ENCODE results near the gene TIGD3. TPM values are rescaled to one million over a fixed set of nuclear protein-coding genes. Genes with fewer than 3 reads are reported as not detected.

Gene TIGD3, protein sequence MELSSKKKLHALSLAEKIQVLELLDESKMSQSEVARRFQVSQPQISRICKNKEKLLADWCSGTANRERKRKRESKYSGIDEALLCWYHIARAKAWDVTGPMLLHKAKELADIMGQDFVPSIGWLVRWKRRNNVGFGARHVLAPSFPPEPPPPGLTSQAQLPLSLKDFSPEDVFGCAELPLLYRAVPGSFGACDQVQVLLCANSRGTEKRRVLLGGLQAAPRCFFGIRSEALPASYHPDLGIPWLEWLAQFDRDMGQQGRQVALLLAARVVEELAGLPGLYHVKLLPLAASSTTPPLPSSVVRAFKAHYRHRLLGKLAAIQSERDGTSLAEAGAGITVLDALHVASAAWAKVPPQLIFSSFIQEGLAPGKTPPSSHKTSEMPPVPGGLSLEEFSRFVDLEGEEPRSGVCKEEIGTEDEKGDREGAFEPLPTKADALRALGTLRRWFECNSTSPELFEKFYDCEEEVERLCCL
- polyA plus RNA-seq (ENCODE audit: insufficient read length), result 0.22 TPM

GRCh38 chr11:65354265-65355012 lies at the start of gene TIGD3:
TSS of gene TIGD3 (plus strand) at chr11:65354751. CDS start at chr11:65355809, 1,058 bp downstream.
- peak; percentile 97 for DNase-seq

GRCh38 chr11:65305501-65306268 lies 48.9 kb upstream of the TIGD3 start:
- no peak for DNase-seq

DNA sequence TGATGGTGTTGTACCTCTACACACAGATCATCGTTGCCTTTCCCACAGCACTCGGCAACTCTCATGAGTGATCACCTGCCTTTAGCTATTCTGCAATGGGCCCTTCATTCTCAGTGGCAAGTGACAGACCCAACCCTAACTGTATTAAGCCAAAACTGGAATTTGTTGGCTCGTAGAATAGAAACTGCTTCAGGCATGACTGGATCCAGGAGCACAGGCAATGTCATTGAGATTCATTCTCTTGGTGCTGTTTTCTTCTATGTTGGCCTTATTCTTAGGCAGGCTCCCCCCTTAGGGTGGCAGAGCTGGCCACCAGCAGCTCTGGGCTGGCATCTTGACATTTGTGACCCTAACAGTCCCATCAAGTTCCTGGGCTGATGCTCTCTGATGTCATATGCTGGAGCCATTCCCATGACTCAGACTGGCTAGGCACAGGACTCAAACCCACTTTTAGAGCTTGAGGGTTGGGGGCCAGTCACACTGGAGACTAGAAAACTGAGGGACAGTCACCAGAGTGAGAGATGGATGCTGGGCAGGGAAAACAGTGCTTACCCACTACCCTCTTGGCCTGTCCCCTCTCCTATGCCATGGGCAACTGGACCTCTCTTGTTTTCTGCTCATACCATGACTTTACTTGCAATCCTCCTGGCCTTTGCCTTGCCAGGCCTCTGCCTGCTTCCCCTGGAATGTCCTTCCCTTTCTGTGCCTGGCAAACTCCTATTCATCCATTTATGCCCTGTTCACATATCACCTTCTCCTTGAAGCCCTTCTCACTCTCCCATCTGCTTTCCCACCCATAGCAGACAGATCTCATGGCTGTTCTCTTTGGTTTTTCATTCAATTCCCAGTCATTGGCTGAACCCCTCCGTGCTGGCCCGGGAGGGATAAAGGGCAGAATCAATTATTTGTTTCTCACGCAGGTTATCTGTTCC lies 47.0 kb upstream of the TIGD3 start:
- DNase-seq, result no peak

- no peak for DNase-seq
These were observed 46.2 kb upstream of the TIGD3 start for GRCh38 chr11:65308281-65308891.

DNA sequence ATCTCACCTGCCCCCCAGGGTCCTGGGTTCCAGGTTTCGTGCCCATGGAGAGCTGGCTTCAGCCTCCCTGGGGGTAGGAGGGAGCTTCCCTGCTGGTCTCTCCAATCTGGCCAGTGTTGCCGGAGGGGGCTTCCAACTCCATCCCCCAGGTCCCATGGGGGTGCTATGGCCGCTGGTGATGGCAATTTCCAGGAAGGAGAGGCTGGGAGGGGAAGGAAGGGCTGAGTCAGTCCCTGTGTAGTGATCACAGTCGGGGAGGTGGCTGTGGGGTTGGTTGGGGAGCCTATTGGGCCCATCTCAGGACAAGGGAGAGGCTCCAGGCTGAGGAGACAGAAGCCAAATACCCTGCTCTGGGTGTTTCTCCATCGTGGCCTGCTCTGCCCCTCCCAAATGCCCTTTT lies 45.5 kb upstream of the TIGD3 start:
- no peak for DNase-seq

DNA sequence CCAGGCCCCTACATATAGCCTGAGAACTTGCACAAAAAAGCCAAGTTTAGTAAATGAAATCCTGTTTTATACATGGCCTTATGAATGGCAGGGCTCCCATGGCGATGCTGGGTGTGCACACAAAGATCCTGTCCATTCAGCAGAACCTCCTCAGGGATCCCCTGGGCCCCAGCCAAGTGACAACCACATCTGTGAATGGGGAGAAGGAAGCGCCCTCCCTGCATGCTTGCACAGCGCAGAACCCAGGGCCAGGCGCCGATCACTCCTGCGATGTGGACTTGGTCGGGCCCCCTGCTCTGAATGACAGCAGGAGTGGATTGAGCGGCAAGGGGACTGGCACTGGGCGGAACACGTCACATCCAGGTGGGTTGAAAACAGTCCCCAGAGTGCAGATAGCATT lies 44.3 kb upstream of the TIGD3 start:
- DNase-seq, result no peak

DNA sequence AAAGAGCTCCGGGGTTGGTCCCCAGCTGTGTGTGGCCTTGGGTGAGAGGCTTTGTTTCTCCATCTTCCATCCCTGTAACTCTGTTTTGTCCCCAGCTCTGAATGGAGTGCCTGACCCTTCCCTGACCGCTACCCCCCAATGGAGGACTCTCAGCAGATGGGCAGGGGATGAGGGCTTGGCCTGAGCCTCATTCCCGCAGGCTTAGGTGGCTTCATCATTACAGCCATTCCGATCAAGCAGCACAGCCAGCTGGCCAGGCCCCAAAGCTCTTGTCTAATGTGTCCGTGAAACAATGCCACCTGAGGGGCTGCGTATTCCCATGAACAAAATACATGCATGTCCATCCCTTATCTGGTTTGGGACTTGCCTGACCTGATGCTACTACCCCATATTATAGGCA lies 43.8 kb upstream of the TIGD3 start:
- DNase-seq, result no peak

- no peak for DNase-seq
These were observed 43.3 kb upstream of the TIGD3 start for GRCh38 chr11:65311170-65311678.

- DNase-seq, result peak; percentile 88
These were observed 39.9 kb upstream of the TIGD3 start, which contains the start of gene CDC42EP2 for GRCh38 chr11:65314501-65315203. TSS of gene CDC42EP2 (plus strand) at chr11:65314866. CDS start at chr11:65320899, 6,033 bp downstream.

DNA sequence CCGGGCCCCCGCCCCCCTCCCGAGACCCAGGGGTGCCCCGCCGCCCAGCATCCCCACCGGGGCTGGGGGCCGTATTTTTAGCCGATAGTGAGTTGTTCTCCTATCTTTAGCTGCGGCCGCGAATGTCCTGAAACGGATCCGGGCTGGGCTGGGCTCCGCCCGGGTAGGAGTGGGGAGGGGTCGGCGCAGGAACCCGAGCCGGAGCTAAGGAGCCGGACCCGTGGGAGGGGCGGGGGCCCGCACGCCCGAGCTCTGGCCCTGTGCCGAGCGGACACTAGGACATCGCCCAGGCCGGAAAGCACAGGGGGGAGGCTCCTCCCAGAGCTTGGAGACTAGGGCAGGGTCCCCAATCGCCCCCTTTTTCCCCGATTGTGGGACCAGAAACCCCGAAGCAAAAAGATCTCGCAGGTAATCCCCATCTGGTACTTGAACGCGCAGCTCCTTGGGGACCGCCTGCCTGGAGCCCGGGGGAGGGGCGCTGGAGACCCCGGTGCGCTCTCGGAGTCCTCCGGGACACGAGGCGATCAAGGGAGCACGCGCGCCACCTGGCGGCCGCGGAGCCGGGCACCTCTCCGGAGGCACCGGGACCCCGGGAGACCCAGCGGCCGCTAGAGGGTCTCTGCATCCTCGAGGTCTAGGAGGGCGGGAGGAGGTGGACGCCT lies 39.2 kb upstream of the TIGD3 start:
- peak; percentile 82 for DNase-seq

DNA sequence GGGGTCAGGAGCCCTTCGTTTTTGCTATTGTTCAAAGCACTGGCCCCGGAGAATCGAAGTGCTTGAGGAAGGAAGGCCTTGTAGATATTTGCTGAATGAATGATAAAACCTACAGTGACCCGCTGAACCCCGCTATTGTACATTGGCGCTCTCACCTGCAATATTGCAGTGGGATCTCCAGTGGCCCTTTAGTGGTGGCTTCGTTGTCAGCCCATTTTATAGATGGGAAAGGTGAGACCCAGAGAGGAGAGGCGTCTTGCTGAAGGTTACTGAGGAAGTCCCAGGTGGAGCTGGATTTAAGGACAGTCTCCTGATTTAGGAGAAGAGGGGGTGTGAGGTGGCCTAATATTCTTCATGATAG lies 38.7 kb upstream of the TIGD3 start:
- no peak for DNase-seq

GRCh38 chr11:65316227-65317024 lies 38.1 kb upstream of the TIGD3 start:
- peak; percentile 82 for DNase-seq

GRCh38 chr11:65317025-65317786 lies 37.3 kb upstream of the TIGD3 start:
- DNase-seq, result peak; percentile 85

DNA sequence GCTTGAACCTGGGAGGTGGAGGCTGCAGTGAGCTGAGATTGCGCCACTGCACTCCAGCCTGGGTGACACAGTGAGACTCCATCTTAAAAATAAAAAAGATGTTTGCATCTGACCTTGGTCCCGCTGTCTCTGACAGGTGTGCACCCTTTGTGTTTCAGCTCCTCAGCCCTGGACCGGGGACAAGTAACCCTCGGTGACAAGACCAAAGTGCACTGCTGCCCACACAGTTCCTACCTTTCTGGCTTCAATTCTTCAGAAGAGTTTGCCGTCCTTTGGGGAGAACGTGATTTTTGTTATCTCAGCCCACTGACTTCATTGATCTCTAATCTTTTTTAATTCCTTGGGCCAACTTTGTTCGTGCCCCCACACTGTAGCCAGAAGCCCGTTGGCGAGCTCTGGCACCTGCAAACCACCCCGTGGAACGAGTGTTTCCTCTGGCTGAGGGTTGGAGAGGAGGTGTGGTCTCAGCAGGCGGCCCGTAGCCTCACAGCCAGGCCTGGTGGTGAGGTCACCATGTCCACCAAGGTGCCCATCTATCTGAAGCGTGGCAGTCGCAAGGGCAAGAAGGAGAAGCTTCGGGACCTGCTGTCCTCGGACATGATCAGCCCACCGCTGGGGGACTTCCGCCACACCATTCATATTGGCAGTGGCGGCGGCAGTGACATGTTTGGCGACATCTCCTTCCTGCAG lies 34.0 kb upstream of the TIGD3 start:
- no peak for DNase-seq

DNA sequence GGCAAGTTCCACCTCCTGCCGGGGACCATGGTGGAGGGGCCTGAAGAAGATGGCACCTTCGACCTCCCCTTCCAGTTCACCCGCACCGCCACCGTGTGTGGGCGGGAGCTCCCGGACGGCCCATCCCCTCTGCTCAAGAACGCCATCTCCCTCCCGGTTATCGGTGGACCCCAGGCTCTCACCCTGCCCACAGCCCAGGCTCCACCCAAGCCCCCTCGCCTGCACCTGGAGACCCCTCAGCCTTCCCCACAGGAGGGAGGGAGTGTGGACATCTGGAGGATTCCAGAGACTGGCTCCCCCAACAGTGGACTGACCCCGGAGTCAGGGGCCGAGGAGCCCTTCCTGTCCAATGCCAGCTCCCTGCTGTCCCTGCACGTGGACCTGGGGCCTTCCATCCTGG lies 33.5 kb upstream of the TIGD3 start:
- no peak for DNase-seq

- no peak for DNase-seq
These were observed 32.6 kb upstream of the TIGD3 start for GRCh38 chr11:65321828-65322485.

DNA sequence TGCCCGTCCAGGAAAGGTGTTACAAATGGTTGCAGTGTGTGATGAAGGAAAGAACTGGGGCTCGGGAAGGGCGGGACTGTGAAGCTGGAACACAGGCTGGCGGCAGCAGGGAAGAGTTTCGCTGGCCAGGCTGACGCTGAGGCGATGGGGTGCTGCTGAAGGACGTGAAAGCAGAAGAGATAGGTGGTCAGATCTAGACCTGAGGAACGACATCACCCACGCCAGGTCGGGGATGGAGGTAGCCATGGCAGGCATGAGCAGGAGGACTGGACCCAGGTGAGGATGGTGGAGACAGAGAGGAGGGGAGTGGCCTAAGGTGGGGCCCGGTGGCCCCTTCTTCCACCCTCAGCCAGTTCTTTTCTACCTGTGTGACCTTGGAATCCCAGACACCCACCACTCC lies 30.7 kb upstream of the TIGD3 start:
- DNase-seq, result no peak
